H9 (cell line): Measurements from ENCODE around the gene ZNF521. TPM values are rescaled to one million over a fixed set of nuclear protein-coding genes. Genes with fewer than 3 reads are reported as not detected.

ENCODE experiments used
- DNase-seq: peaks from one replicate; pipeline ENCODE4 v3.0.0-alpha.2; 2017
- H2AFZ ChIP-seq: one replicate; pipeline ENCODE4 v1.6.1; 2013; ENCODE audit warnings: mild to moderate bottlenecking, low read length, control low read depth, moderate library complexity
- H2AK5ac ChIP-seq: 2 replicates; pipeline ENCODE4 v1.6.1; 2013; ENCODE audit warnings: low read length, control low read depth, mixed read lengths; ENCODE audit not compliant: insufficient read length
- H2BK120ac ChIP-seq: one replicate; pipeline ENCODE4 v1.6.1; 2013; ENCODE audit warnings: low read depth, mild to moderate bottlenecking, low read length, control low read depth, inconsistent platforms; ENCODE audit not compliant: poor library complexity, severe bottlenecking
- H2BK12ac ChIP-seq: 2 replicates; pipeline ENCODE4 v1.6.1; 2013; ENCODE audit warnings: low read length, control low read depth, mixed read lengths, low read depth; ENCODE audit not compliant: insufficient read length
- H2BK15ac ChIP-seq: 2 replicates; pipeline ENCODE4 v1.6.1; 2013; ENCODE audit warnings: low read depth, low read length, control low read depth
- H2BK20ac ChIP-seq: one replicate; pipeline ENCODE4 v1.6.1; 2013; ENCODE audit warnings: low read depth, mild to moderate bottlenecking, low read length, control low read depth, inconsistent platforms; ENCODE audit not compliant: poor library complexity, severe bottlenecking
- H2BK5ac ChIP-seq: 2 replicates; pipeline ENCODE4 v1.6.1; 2013; ENCODE audit warnings: low read length, control low read depth, mixed read lengths; ENCODE audit not compliant: insufficient read length
- H3K14ac ChIP-seq: 2 replicates; pipeline ENCODE4 v1.6.1; 2013; ENCODE audit warnings: low read length, control low read depth; ENCODE audit not compliant: insufficient read depth
- H3K18ac ChIP-seq: 2 replicates; pipeline ENCODE4 v1.6.1; 2013; ENCODE audit warnings: low read depth, mild to moderate bottlenecking, mixed read lengths, low read length, control low read depth; ENCODE audit not compliant: insufficient read length
- H3K23ac ChIP-seq: 2 replicates; pipeline ENCODE4 v1.6.1; 2013; ENCODE audit warnings: low read length, control low read depth, mixed read lengths, low read depth; ENCODE audit not compliant: insufficient read length
- H3K23me2 ChIP-seq: 2 replicates; pipeline ENCODE4 v1.6.1; 2013; ENCODE audit warnings: low read depth, mild to moderate bottlenecking, mixed read lengths, low read length, control low read depth; ENCODE audit not compliant: insufficient read length, poor library complexity, severe bottlenecking
- H3K27ac ChIP-seq: 2 replicates; pipeline ENCODE4 v1.5.1; 2013; ENCODE audit warnings: low read length, control low read depth, mixed read lengths, low read depth; ENCODE audit not compliant: insufficient read length
- H3K27me3 ChIP-seq: 2 replicates; pipeline ENCODE4 v1.6.1; 2013; ENCODE audit warnings: low read length, control low read depth, inconsistent platforms; ENCODE audit not compliant: insufficient read depth
- H3K4ac ChIP-seq: 2 replicates; pipeline ENCODE4 v1.6.1; 2013; ENCODE audit warnings: low read depth, mild to moderate bottlenecking, control low read depth, inconsistent platforms, low read length, moderate library complexity
- H3K4me1 ChIP-seq: 2 replicates; pipeline ENCODE4 v1.6.1; 2013; ENCODE audit warnings: low read length, control low read depth, inconsistent platforms; ENCODE audit not compliant: insufficient read depth
- H3K4me2 ChIP-seq: 2 replicates; pipeline ENCODE4 v1.6.1; 2013; ENCODE audit warnings: low read length, control low read depth, mixed read lengths; ENCODE audit not compliant: insufficient read length, insufficient read depth
- H3K56ac ChIP-seq: 2 replicates; pipeline ENCODE4 v1.6.1; 2013; ENCODE audit warnings: low read depth, mild to moderate bottlenecking, mixed read lengths, low read length, control low read depth; ENCODE audit not compliant: insufficient read length
- H3K79me1 ChIP-seq: 2 replicates; pipeline ENCODE4 v1.6.1; 2013; ENCODE audit warnings: low read depth, mild to moderate bottlenecking, moderate library complexity, low read length, control low read depth, inconsistent platforms; ENCODE audit not compliant: insufficient read depth, poor library complexity, severe bottlenecking
- H3K79me2 ChIP-seq: 2 replicates; pipeline ENCODE4 v1.6.1; 2013; ENCODE audit warnings: low read length, control low read depth, inconsistent platforms; ENCODE audit not compliant: insufficient read depth
- H3K9ac ChIP-seq: 2 replicates; pipeline ENCODE4 v1.6.1; 2013; ENCODE audit warnings: low read length, control low read depth, mixed read lengths; ENCODE audit not compliant: insufficient read length; ENCODE audit errors: extremely low read depth
- H3K9me3 ChIP-seq: one replicate; pipeline ENCODE4 v1.6.1; 2013; ENCODE audit warnings: low read depth, low read length, inconsistent platforms; ENCODE audit not compliant: control insufficient read depth
- H3T11ph ChIP-seq: one replicate; pipeline ENCODE4 v1.6.1; 2013; ENCODE audit warnings: mild to moderate bottlenecking, low read length, control low read depth, inconsistent platforms
- H4K20me1 ChIP-seq: one replicate; pipeline ENCODE4 v1.6.1; 2013; ENCODE audit not compliant: control insufficient read depth, insufficient read length, insufficient read depth
- H4K5ac ChIP-seq: 2 replicates; pipeline ENCODE4 v1.6.1; 2013; ENCODE audit warnings: low read depth, mild to moderate bottlenecking, mixed read lengths, low read length, control low read depth; ENCODE audit not compliant: insufficient read length
- H4K8ac ChIP-seq: replicated peaks from 2 replicates; pipeline ENCODE4 v1.6.1; 2013; ENCODE audit warnings: low read length, control low read depth, mixed read lengths, low read depth; ENCODE audit not compliant: insufficient read length
- H4K91ac ChIP-seq: 2 replicates; pipeline ENCODE4 v1.6.1; 2013; ENCODE audit warnings: low read depth, mild to moderate bottlenecking, moderate library complexity, mixed read lengths, low read length, control low read depth; ENCODE audit not compliant: insufficient read length
- H3K27ac Mint-ChIP-seq, 3 experiments: 2 replicates in 2 of 3; 3 replicates in 1 of 3; pipeline ENCODE4 v1.8.0; 2020 to 2021; ENCODE audit warnings: mixed read lengths in 3 of 3, mild to moderate bottlenecking in 1 of 3, moderate library complexity in 1 of 3
- H3K27me3 Mint-ChIP-seq: 2 replicates; pipeline ENCODE4 v1.8.0; 2021; ENCODE audit warnings: low read depth, mild to moderate bottlenecking, moderate library complexity, mixed read lengths
- H3K36me3 Mint-ChIP-seq, 3 experiments: 2 replicates in 2 of 3; 3 replicates in 1 of 3; pipeline ENCODE4 v1.8.0; 2020 to 2021; ENCODE audit warnings: low read depth in 3 of 3, mixed read lengths in 3 of 3; ENCODE audit not compliant: insufficient read depth in 1 of 3
- H3K4me1 Mint-ChIP-seq, 2 experiments: 2 replicates each; pipeline ENCODE4 v1.8.0; 2020; ENCODE audit warnings: mixed read lengths in 2 of 2
- H3K4me3 Mint-ChIP-seq, 2 experiments: 2 replicates in 1 of 2; 3 replicates in 1 of 2; pipeline ENCODE4 v1.8.0; 2020 to 2021; ENCODE audit warnings: mild to moderate bottlenecking in 2 of 2, mixed read lengths in 2 of 2, moderate library complexity in 1 of 2
- H3K9me3 Mint-ChIP-seq, 2 experiments: 2 replicates in 1 of 2; 3 replicates in 1 of 2; pipeline ENCODE4 v1.8.0; 2020; ENCODE audit warnings: mild to moderate bottlenecking in 2 of 2, mixed read lengths in 2 of 2, moderate library complexity in 1 of 2
- CTCF ChIP-seq: fragments of 200-600 bp; sonication (generic); conservative IDR thresholded peaks from 3 replicates; pipeline ENCODE4 v1.8.0; 2021; ENCODE audit warnings: antibody characterized with exemption, mild to moderate bottlenecking
- whole genome bisulfite sequencing: extraction: QIAGEN DNeasy Blood & Tissue Kit; methylation state at CpG from one replicate; pipeline ENCODE4 v1.1.7; 2013; ENCODE audit warnings: missing lambda C conversion rate, low lambda C conversion rate, mixed read lengths; ENCODE audit not compliant: insufficient read length; ENCODE audit errors: extremely low coverage; 5-methylcytosine and 5-hydroxymethylcytosine counted together
- total RNA-seq: library from RNA; stranded (reverse); gene quantifications from 2 replicates; pipeline ENCODE4 v1.2.1, GENCODE V29; 2021

The ZNF521 gene
- total RNA-seq, 1 experiment from 2014 or later: 3.3 TPM

GRCh38 chr18:25275412-25276001, 76.5 kb downstream of the ZNF521 start:
- no peak overlapping the region for H2BK12ac ChIP-seq
- H4K8ac ChIP-seq: no peak overlapping the region
- no peak overlapping the region for H3K4ac ChIP-seq
- H3K27me3 ChIP-seq: no peaks in the 10 kb centered on the region
- no peak for TF ChIP-seq CTCF
- H3T11ph ChIP-seq: no peak overlapping the region
- no peaks in the 10 kb centered on the region for H3K9me3 ChIP-seq
- H3K4me1 Mint-ChIP-seq: peaks cover 0 to 21% of the 10 kb centered on the region in 2 experiments; a peak in 2 of 4 replicates
- no peak overlapping the region for H4K91ac ChIP-seq
- no peaks in the 10 kb centered on the region for H3K27me3 Mint-ChIP-seq
- no peak overlapping the region for H2AFZ ChIP-seq
- no peak overlapping the region for H2BK15ac ChIP-seq
- H3K79me1 ChIP-seq: no peaks in the 10 kb centered on the region
- no CpG with 5 or more reads among the region's 11 CpGs for WGBS
- H3K4me1 ChIP-seq: no peaks in the 10 kb centered on the region
- H3K23ac ChIP-seq: no peak overlapping the region
- H3K27ac ChIP-seq: no peak overlapping the region
- no peaks in the 10 kb centered on the region for H4K20me1 ChIP-seq
- H3K23me2 ChIP-seq: no peaks in the 10 kb centered on the region
- H3K18ac ChIP-seq: no peak overlapping the region
- H3K27ac Mint-ChIP-seq: peak overlapping the region in 1 of 3 experiments; percentile 7; a peak in 2 of 7 replicates
- H3K4me3 Mint-ChIP-seq: no peak overlapping the region
- H3K4me2 ChIP-seq: no peak overlapping the region
- no peak overlapping the region for H2BK5ac ChIP-seq
- H2BK20ac ChIP-seq: no peak overlapping the region
- no peak for DNase-seq
- H2AK5ac ChIP-seq: no peak overlapping the region
- no peak overlapping the region for H2BK120ac ChIP-seq
- no peaks in the 10 kb centered on the region for H3K79me2 ChIP-seq
- no peak overlapping the region for H4K5ac ChIP-seq
- no peak overlapping the region for H3K56ac ChIP-seq
- H3K9me3 Mint-ChIP-seq: peaks cover 0 to 7% of the 10 kb centered on the region in 2 experiments; a peak in 2 of 5 replicates
- H3K9ac ChIP-seq: no peak overlapping the region
- H3K14ac ChIP-seq: no peak overlapping the region
- peaks cover 0 to 10% (median 8%) of the 10 kb centered on the region in 3 experiments; a peak in 5 of 7 replicates for H3K36me3 Mint-ChIP-seq
